ENCODE measurements around the gene AGPAT3. TPM values are rescaled to one million over a fixed set of nuclear protein-coding genes. Genes with fewer than 3 reads are reported as not detected.
"Not testable (repeated sequence)": the region's sequence is repeated elsewhere in the genome, so short reads cannot be mapped to it uniquely, and the experiment has no call there.

Gene AGPAT3
- total and polyA plus RNA-seq, 2 donors (not counting 1 experiment from before 2014, with no cell fraction given) = 29.4 to 44.9 TPM

GRCh38 chr21:43820466-43820865 lies 44.6 kb upstream of the AGPAT3 start:
- no peak overlapping the region for H3K9ac ChIP-seq (ENCODE audit: insufficient read depth, low read length)

GRCh38 chr21:43822166-43822565 lies 42.9 kb upstream of the AGPAT3 start:
- not testable (repeated sequence) for H3K27ac ChIP-seq (ENCODE audit: insufficient read depth, low read length)

More at GRCh38 chr21:43820466-43820865, 44.6 kb upstream of the AGPAT3 start:
- no peaks in the 10 kb centered on the region for H3K9me3 ChIP-seq (ENCODE audit: control insufficient read depth, insufficient read depth, low read depth, low read length)
- DNase-seq (ENCODE audit: low read depth in 2 of 2) = no peak
- H3K27me3 ChIP-seq (ENCODE audit: control insufficient read depth, insufficient read depth, low read length) = no peaks in the 10 kb centered on the region
- no peaks in the 10 kb centered on the region for H3K4me1 ChIP-seq (ENCODE audit: control insufficient read depth, extremely low read depth, insufficient read depth, low read length)
- no peak overlapping the region for H3K27ac ChIP-seq (ENCODE audit: insufficient read depth, low read length)
- no peak overlapping the region for H2AFZ ChIP-seq (ENCODE audit: low read length)
- no peak overlapping the region for H3K4me3 ChIP-seq (replicated peaks in 1 of 4; ENCODE audit: control extremely low read depth in 1 of 4, insufficient read depth in 1 of 4, low read depth in 3 of 4, low read length in 4 of 4)
- no peak overlapping the region for H3K4me2 ChIP-seq (ENCODE audit: extremely low read depth, insufficient read depth, low read length)
- no peaks in the 10 kb centered on the region for H3K36me3 ChIP-seq (ENCODE audit: control insufficient read depth, insufficient read depth, low read length)
- TF ChIP-seq CTCF (conservative IDR thresholded peaks at IDR 0.05 in 1 of 2, IDR thresholded peaks at IDR 0.05 in 1 of 2; ENCODE audit: low read depth in 1 of 2, low read length in 2 of 2) (no peak), EZH2 (IDR thresholded peaks at IDR 0.05; ENCODE audit: low read length, missing control alignments) (no peak)
- H4K20me1 ChIP-seq (ENCODE audit: control insufficient read depth, extremely low read depth, insufficient read depth, low read length) = no peaks in the 10 kb centered on the region
- H3K79me2 ChIP-seq (ENCODE audit: control insufficient read depth, insufficient read depth, low read length) = no peaks in the 10 kb centered on the region

GRCh38 chr21:43822741-43823140 lies 42.3 kb upstream of the AGPAT3 start:
- H3K36me3 ChIP-seq (ENCODE audit: control insufficient read depth, insufficient read depth, low read length); H3K4me3 ChIP-seq (replicated peaks in 1 of 4; ENCODE audit: control extremely low read depth in 1 of 4, insufficient read depth in 1 of 4, low read depth in 3 of 4, low read length in 4 of 4); H3K79me2 ChIP-seq (ENCODE audit: control insufficient read depth, insufficient read depth, low read length); H3K9me3 ChIP-seq (ENCODE audit: control insufficient read depth, insufficient read depth, low read depth, low read length); H4K20me1 ChIP-seq (ENCODE audit: control insufficient read depth, extremely low read depth, insufficient read depth, low read length); DNase-seq (ENCODE audit: low read depth in 2 of 2); H2AFZ ChIP-seq (ENCODE audit: low read length); H3K4me2 ChIP-seq (ENCODE audit: extremely low read depth, insufficient read depth, low read length); H3K27me3 ChIP-seq (ENCODE audit: control insufficient read depth, insufficient read depth, low read length); H3K9ac ChIP-seq (ENCODE audit: insufficient read depth, low read length); H3K4me1 ChIP-seq (ENCODE audit: control insufficient read depth, extremely low read depth, insufficient read depth, low read length); H3K27ac ChIP-seq (ENCODE audit: insufficient read depth, low read length): not testable (repeated sequence)

More at GRCh38 chr21:43822166-43822565, 42.9 kb upstream of the AGPAT3 start:
- not testable (repeated sequence) for H3K9ac ChIP-seq (ENCODE audit: insufficient read depth, low read length); H3K36me3 ChIP-seq (ENCODE audit: control insufficient read depth, insufficient read depth, low read length); DNase-seq (ENCODE audit: low read depth in 2 of 2); H3K27me3 ChIP-seq (ENCODE audit: control insufficient read depth, insufficient read depth, low read length); H3K4me2 ChIP-seq (ENCODE audit: extremely low read depth, insufficient read depth, low read length); H3K9me3 ChIP-seq (ENCODE audit: control insufficient read depth, insufficient read depth, low read depth, low read length); H3K4me1 ChIP-seq (ENCODE audit: control insufficient read depth, extremely low read depth, insufficient read depth, low read length); H3K79me2 ChIP-seq (ENCODE audit: control insufficient read depth, insufficient read depth, low read length); H4K20me1 ChIP-seq (ENCODE audit: control insufficient read depth, extremely low read depth, insufficient read depth, low read length); H3K4me3 ChIP-seq (replicated peaks in 1 of 4; ENCODE audit: control extremely low read depth in 1 of 4, insufficient read depth in 1 of 4, low read depth in 3 of 4, low read length in 4 of 4); H2AFZ ChIP-seq (ENCODE audit: low read length)

- Histone ChIP-seq H3K79me2 (ENCODE audit: control insufficient read depth, insufficient read depth, low read length) (no peaks in the 10 kb centered on the region), H3K9ac (ENCODE audit: insufficient read depth, low read length) (no peak overlapping the region), H2AFZ (ENCODE audit: low read length) (no peak overlapping the region), H3K27ac (ENCODE audit: insufficient read depth, low read length) (no peak overlapping the region), H3K36me3 (ENCODE audit: control insufficient read depth, insufficient read depth, low read length) (no peaks in the 10 kb centered on the region), H3K4me3 (replicated peaks in 1 of 4; ENCODE audit: control extremely low read depth in 1 of 4, insufficient read depth in 1 of 4, low read depth in 3 of 4, low read length in 4 of 4) (no peak overlapping the region), H4K20me1 (ENCODE audit: control insufficient read depth, extremely low read depth, insufficient read depth, low read length) (no peaks in the 10 kb centered on the region), H3K27me3 (ENCODE audit: control insufficient read depth, insufficient read depth, low read length) (peaks cover under 1% of the 10 kb centered on the region), H3K4me1 (ENCODE audit: control insufficient read depth, extremely low read depth, insufficient read depth, low read length) (no peaks in the 10 kb centered on the region), H3K4me2 (ENCODE audit: extremely low read depth, insufficient read depth, low read length) (no peak overlapping the region), H3K9me3 (ENCODE audit: control insufficient read depth, insufficient read depth, low read depth, low read length) (no peaks in the 10 kb centered on the region)
- peak; percentile 33 to 62 for DNase-seq (ENCODE audit: low read depth in 2 of 2)
- TF ChIP-seq EZH2 (IDR thresholded peaks at IDR 0.05; ENCODE audit: low read length, missing control alignments) (no peak), CTCF (conservative IDR thresholded peaks at IDR 0.05 in 1 of 2, IDR thresholded peaks at IDR 0.05 in 1 of 2; ENCODE audit: low read depth in 1 of 2, low read length in 2 of 2) (no peak)
Measured at GRCh38 chr21:43824333-43825241, 40.4 kb upstream of the AGPAT3 start.
